Activated CD8-positive, alpha-beta T cell treated with anti-CD3 and anti-CD28 coated beads for 36 hours (primary cell): ENCODE measurements around the gene TMOD1. TPM values are rescaled to one million over a fixed set of nuclear protein-coding genes. Genes with fewer than 3 reads are reported as not detected.
"Not testable (repeated sequence)": the region's sequence is repeated elsewhere in the genome, so short reads cannot be mapped to it uniquely, and the experiment has no call there.

Experiments used
- ATAC-seq: fragments of 200-7000 bp; cut with Tn5 transposase; one replicate; pipeline ENCODE4 v1.10.0; 2021; ENCODE audit warnings: mild to moderate bottlenecking, moderate library complexity
- CTCF ChIA-PET: fragments of 350-600 bp; sonication (Branson Sonifier 250); formaldehyde crosslinking; loops from one replicate; lab custom pipeline; 2021; ENCODE audit warnings: antibody characterized with exemption; lab: Charles Lee
- POLR2A ChIA-PET: fragments of 350-600 bp; sonication (Branson Sonifier 250); formaldehyde crosslinking; loops from one replicate; lab custom pipeline; 2021; ENCODE audit warnings: antibody characterized with exemption; lab: Charles Lee
- DNase-seq: peaks from one replicate; pipeline ENCODE4 v3.0.0-alpha.2; 2020
- H3K27ac Mint-ChIP-seq: one replicate; pipeline ENCODE4 v1.8.0; 2021; ENCODE audit warnings: mild to moderate bottlenecking, mixed read lengths
- H3K27me3 Mint-ChIP-seq: one replicate; pipeline ENCODE4 v1.8.0; 2021; ENCODE audit warnings: mixed read lengths
- H3K36me3 Mint-ChIP-seq: one replicate; pipeline ENCODE4 v1.8.0; 2021; ENCODE audit warnings: low read depth, mixed read lengths
- H3K4me1 Mint-ChIP-seq: one replicate; pipeline ENCODE4 v1.8.0; 2021; ENCODE audit warnings: low read depth, mixed read lengths
- H3K4me3 Mint-ChIP-seq: one replicate; pipeline ENCODE4 v1.8.0; 2021; ENCODE audit warnings: mild to moderate bottlenecking, moderate library complexity, mixed read lengths
- H3K9me3 Mint-ChIP-seq: one replicate; pipeline ENCODE4 v1.8.0; 2021; ENCODE audit warnings: mixed read lengths
- CTCF ChIP-seq: fragments of 200-600 bp; IDR thresholded peaks from one replicate; pipeline ENCODE4 v1.8.0; 2022; ENCODE audit warnings: antibody characterized with exemption, mild to moderate bottlenecking
- intact Hi-C: fragments of 100-400 bp; cut with micrococcal nuclease; formaldehyde crosslinking; loops from one replicate; pipeline ENCODE4 v1.10.0; 2022
- total RNA-seq, 2 experiments: library from RNA; stranded (reverse); gene quantifications; one replicate each; pipeline ENCODE4 v1.2.3, GENCODE V29; 2021

Gene TMOD1
- total RNA-seq, 2 experiments from 2014 or later: 0.47 to 0.60 TPM

GRCh38 chr9:97572196-97572891 is 70.9 kb downstream of the TMOD1 start:
- H3K4me1 Mint-ChIP-seq: peaks cover 11% of the 10 kb centered on the region
- POLR2A ChIA-PET: no interaction called here
- DNase-seq: no peak

GRCh38 chr9:97572892-97573365 is 71.5 kb downstream of the TMOD1 start:
- H3K4me1 Mint-ChIP-seq: peaks cover 11% of the 10 kb centered on the region
- no peak overlapping the region for H3K27ac Mint-ChIP-seq
- H3K9me3 Mint-ChIP-seq: no peaks in the 10 kb centered on the region
- ChIA-PET POLR2A (interaction anchor here (0.6 kb wide), 1 partner anchor 173 kb away, joined by 3 read pairs; no protein-coding TSS in a partner anchor), CTCF (no interaction called here)
- H3K36me3 Mint-ChIP-seq: no peaks in the 10 kb centered on the region
- ATAC-seq (no peak), DNase-seq (no peak)
- H3K4me3 Mint-ChIP-seq: no peak overlapping the region
- peaks cover 2% of the 10 kb centered on the region for H3K27me3 Mint-ChIP-seq
- no peak for TF ChIP-seq CTCF
- intact Hi-C loops: no loop called here

More at GRCh38 chr9:97572196-97572891, 70.9 kb downstream of the TMOD1 start:
- no peak overlapping the region for H3K4me3 Mint-ChIP-seq
- no peaks in the 10 kb centered on the region for H3K36me3 Mint-ChIP-seq
- CTCF ChIA-PET: interaction anchor here (2.2 kb wide), 1 partner anchor 26 kb away, joined by 6 read pairs; no protein-coding TSS in a partner anchor
- H3K9me3 Mint-ChIP-seq: no peaks in the 10 kb centered on the region
- TF ChIP-seq CTCF: no peak
- no peak for ATAC-seq
- H3K27me3 Mint-ChIP-seq: peaks cover 2% of the 10 kb centered on the region
- H3K27ac Mint-ChIP-seq: no peak overlapping the region
- intact Hi-C loops: no loop called here

GRCh38 chr9:97573482-97574073 is 72.1 kb downstream of the TMOD1 start:
- no peak overlapping the region for H3K4me3 Mint-ChIP-seq

GRCh38 chr9:97574101-97574571 is 72.7 kb downstream of the TMOD1 start:
- CTCF ChIA-PET: interaction anchor here (2.7 to 2.8 kb wide), 2 partner anchors 25 to 42 kb away, joined by 9 to 15 read pairs; no protein-coding TSS in a partner anchor
- POLR2A ChIA-PET, H3K4me3 Mint-ChIP-seq, H3K27me3 Mint-ChIP-seq, DNase-seq, ATAC-seq, H3K9me3 Mint-ChIP-seq, H3K27ac Mint-ChIP-seq, intact Hi-C loops, H3K36me3 Mint-ChIP-seq: not testable (repeated sequence)
- H3K4me1 Mint-ChIP-seq: peaks cover 11% of the 10 kb centered on the region

More at GRCh38 chr9:97573482-97574073, 72.1 kb downstream of the TMOD1 start:
- H3K36me3 Mint-ChIP-seq: no peaks in the 10 kb centered on the region
- H3K27ac Mint-ChIP-seq: no peak overlapping the region
- no peak for DNase-seq
- intact Hi-C loops: no loop called here
- H3K4me1 Mint-ChIP-seq: peaks cover 11% of the 10 kb centered on the region
- CTCF ChIA-PET: interaction anchor here (2.7 kb wide), 1 partner anchor 42 kb away, joined by 9 read pairs; no protein-coding TSS in a partner anchor
- H3K27me3 Mint-ChIP-seq: peaks cover 2% of the 10 kb centered on the region
- ATAC-seq: no peak
- TF ChIP-seq CTCF: no peak
- POLR2A ChIA-PET: interaction anchor here (0.6 kb wide), 1 partner anchor 174 kb away, joined by 3 read pairs; no protein-coding TSS in a partner anchor
- no peaks in the 10 kb centered on the region for H3K9me3 Mint-ChIP-seq

- H3K4me3 Mint-ChIP-seq: peak overlapping the region; percentile 82
- CTCF ChIA-PET: interaction anchor here (1.0 to 2.8 kb wide), 3 partner anchors 8 to 41 kb away, joined by 3 to 15 read pairs (median 9); no protein-coding TSS in a partner anchor
- POLR2A ChIA-PET: interaction anchor here (0.6 kb wide), 1 partner anchor 333 kb away, joined by 4 read pairs; no protein-coding TSS in a partner anchor
- H3K4me1 Mint-ChIP-seq: peaks cover 11% of the 10 kb centered on the region
- H3K27ac Mint-ChIP-seq: peak overlapping the region; percentile 78
- H3K27me3 Mint-ChIP-seq, intact Hi-C loops, H3K9me3 Mint-ChIP-seq, H3K36me3 Mint-ChIP-seq: not testable (repeated sequence)
- peak; percentile 37 for ATAC-seq
- DNase-seq: peak; percentile 51
Observed at GRCh38 chr9:97574921-97575672, 73.6 kb downstream of the TMOD1 start.
